ENCODE data around the gene OSBPL10.

DNA sequence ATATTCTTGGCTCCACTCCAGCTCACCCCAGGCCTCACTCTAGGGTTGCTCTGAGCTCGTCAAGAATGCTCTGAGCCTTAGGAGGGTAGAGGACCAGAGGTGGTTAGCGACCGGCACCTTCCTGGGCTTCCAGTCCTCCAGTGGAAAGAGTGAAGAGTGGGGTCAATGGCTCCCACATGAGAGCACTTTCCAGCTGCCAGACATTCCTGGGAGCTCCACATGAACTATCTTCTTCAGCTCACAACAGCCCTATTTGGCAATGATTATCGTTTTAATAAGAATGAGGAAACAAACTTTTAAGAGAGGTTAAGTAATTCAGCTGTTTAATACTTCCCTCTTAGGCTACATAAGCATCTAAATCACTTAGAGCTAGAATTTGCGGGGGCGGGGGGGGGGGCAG is 309.1 kb downstream of the OSBPL10 start:
- TF ChIP-seq EZH2phosphoT487 (IDR thresholded peaks at IDR 0.05; ENCODE audit: insufficient read depth, low read depth) (no peak), EZH2 (IDR thresholded peaks at IDR 0.05; ENCODE audit: insufficient read depth, poor library complexity, severe bottlenecking) (no peak)

All from GM23248 (cell line).